Nephron progenitor cell (in vitro differentiated cells): ENCODE measurements around the gene CPLANE1.
"Not testable (repeated sequence)": the region's sequence is repeated elsewhere in the genome, so short reads cannot be mapped to it uniquely, and the experiment has no call there.

ENCODE experiments used
- DNase-seq: peaks from one replicate; pipeline ENCODE4 v3.0.0; 2021
- H3K27ac Mint-ChIP-seq: 2 replicates; pipeline ENCODE4 v1.8.0; 2021; ENCODE audit warnings: mild to moderate bottlenecking, moderate library complexity, mixed read lengths
- H3K27me3 Mint-ChIP-seq: 2 replicates; pipeline ENCODE4 v1.8.0; 2021; ENCODE audit warnings: mild to moderate bottlenecking, low read depth, mixed read lengths; ENCODE audit not compliant: poor library complexity
- H3K36me3 Mint-ChIP-seq: 2 replicates; pipeline ENCODE4 v1.8.0; 2021; ENCODE audit warnings: low read depth, mixed read lengths
- H3K4me1 Mint-ChIP-seq: 2 replicates; pipeline ENCODE4 v1.8.0; 2021; ENCODE audit warnings: mixed read lengths
- H3K4me3 Mint-ChIP-seq: 2 replicates; pipeline ENCODE4 v1.8.0; 2021; ENCODE audit warnings: mild to moderate bottlenecking, moderate library complexity, mixed read lengths
- H3K9me3 Mint-ChIP-seq: 2 replicates; pipeline ENCODE4 v1.8.0; 2021; ENCODE audit warnings: mild to moderate bottlenecking, moderate library complexity, mixed read lengths
- TF ChIP-seq, protein P1 (sequence below): fragments of 200-600 bp; sonication (generic); IDR thresholded peaks from 2 replicates; pipeline ENCODE4 v1.5.0; 2021; ENCODE audit warnings: antibody characterized with exemption

CPLANE1 gene

DNA sequence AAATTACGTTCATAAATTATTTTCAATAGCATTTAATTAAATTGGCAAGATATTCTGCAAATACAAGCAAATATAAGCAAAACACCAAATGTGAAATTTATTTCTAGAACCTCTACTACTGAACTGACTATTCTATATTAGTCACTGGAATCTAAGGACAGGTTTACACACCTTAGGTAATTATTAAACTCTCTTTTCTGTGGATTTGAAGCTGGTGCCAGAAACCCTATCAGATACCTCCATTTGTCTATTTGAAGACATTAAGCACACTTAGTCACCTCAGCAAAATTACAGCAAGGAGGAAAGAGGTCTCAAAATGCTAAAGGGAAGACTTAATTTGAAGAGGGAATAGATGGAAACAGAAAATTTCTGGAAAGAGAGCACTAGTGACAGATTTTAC is 83.4 kb downstream of the CPLANE1 start:
- Mint-ChIP-seq H3K9me3 (no peaks in the 10 kb centered on the region), H3K27me3 (no peaks in the 10 kb centered on the region), H3K27ac (no peak overlapping the region), H3K4me1 (no peaks in the 10 kb centered on the region), H3K36me3 (peaks cover 42% of the 10 kb centered on the region), H3K4me3 (no peak overlapping the region)
- DNase-seq, result no peak
- TF ChIP-seq, protein P1, sequence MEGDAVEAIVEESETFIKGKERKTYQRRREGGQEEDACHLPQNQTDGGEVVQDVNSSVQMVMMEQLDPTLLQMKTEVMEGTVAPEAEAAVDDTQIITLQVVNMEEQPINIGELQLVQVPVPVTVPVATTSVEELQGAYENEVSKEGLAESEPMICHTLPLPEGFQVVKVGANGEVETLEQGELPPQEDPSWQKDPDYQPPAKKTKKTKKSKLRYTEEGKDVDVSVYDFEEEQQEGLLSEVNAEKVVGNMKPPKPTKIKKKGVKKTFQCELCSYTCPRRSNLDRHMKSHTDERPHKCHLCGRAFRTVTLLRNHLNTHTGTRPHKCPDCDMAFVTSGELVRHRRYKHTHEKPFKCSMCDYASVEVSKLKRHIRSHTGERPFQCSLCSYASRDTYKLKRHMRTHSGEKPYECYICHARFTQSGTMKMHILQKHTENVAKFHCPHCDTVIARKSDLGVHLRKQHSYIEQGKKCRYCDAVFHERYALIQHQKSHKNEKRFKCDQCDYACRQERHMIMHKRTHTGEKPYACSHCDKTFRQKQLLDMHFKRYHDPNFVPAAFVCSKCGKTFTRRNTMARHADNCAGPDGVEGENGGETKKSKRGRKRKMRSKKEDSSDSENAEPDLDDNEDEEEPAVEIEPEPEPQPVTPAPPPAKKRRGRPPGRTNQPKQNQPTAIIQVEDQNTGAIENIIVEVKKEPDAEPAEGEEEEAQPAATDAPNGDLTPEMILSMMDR, result no peak

DNA sequence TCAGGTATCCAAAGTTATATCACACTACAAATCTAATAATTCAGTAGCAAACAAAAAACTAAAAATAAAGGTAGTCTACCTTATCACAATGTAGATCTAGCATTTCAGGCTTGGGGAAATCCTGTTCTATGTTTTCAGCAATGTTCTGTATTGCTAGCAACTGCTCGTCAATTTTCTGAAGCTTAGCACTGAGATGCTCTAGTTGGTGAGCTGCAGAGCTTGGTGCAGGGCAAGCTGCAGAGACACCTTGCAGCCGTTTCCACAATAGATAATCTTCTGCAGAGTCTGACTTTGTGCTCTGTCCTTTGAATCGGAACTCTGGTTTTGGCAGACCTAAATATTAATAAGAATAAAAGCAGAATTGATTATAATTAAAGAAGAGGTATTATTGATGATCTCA is 95.5 kb downstream of the CPLANE1 start:
- TF ChIP-seq, protein P1, result no peak
- Mint-ChIP-seq H3K4me3 (no peak overlapping the region), H3K36me3 (peaks cover 43% of the 10 kb centered on the region), H3K4me1 (no peaks in the 10 kb centered on the region), H3K9me3 (no peaks in the 10 kb centered on the region), H3K27ac (no peak overlapping the region), H3K27me3 (peaks cover 2% of the 10 kb centered on the region)
- no peak for DNase-seq

DNA sequence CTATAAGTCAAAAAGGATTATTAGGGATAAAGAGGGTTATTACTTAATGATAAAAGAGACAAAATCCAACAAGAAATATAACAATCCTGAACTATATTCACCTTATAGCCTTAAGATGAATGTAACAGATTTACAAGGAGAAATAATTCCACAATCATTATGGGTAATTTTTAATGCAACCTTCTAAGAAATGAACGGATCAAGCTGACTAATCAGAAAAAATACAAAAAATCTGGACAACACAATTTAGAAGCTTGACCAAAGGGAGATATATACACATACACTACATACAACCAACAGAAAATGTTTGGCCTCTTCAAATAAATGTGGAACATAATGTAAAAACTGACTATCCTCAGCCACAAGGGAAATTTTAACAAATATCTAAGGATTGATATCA is 102.3 kb downstream of the CPLANE1 start:
- TF ChIP-seq, protein P1, result no peak
- no peak for DNase-seq
- Mint-ChIP-seq H3K36me3 (peaks cover 73% of the 10 kb centered on the region), H3K27me3 (peaks cover 7% of the 10 kb centered on the region), H3K27ac (no peak overlapping the region), H3K4me3 (no peak overlapping the region), H3K9me3 (peaks cover 35% of the 10 kb centered on the region), H3K4me1 (no peaks in the 10 kb centered on the region)

DNA sequence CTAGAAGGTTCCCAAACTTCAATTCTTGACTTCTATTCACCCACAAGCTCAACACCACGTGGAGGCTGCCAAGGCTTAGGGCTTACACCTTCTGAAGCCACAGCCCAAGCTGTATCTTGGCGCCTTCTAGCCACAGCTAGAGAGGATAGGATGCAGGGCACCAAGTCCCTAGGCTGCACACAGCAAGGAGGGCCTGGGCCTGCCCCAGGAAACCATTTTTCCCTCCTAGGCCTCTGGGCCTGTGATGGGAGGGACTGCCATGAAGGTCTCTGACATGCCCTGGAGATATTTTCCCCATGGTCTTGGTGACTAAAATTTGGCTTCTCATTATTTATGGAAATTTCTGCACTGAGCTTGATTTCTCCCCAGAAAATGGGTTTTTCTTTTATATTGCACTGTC is 112.5 kb downstream of the CPLANE1 start:
- no peak overlapping the region for H3K4me3 Mint-ChIP-seq
- no peak for DNase-seq

DNA sequence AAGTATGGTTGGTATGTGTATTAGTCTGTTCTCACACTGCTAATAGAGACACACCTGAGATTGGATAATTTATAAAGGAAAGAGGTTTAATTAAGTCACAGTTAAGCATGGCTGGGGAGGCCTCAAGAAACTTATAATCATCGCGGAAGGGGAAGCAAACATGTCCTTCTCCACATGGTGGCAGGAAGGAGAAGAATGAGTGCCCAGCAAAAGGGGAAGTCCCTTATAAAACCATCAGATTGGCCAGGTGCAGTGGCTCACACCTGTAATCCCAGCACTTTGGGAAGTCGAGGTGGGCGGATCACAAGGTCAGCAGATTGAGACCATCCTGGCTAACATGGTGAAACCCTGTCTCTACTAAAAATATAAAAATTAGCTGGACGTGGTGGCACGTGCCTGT is 113.9 kb downstream of the CPLANE1 start:
- not testable (repeated sequence) for H3K27me3 Mint-ChIP-seq, H3K4me3 Mint-ChIP-seq, DNase-seq, H3K4me1 Mint-ChIP-seq, H3K27ac Mint-ChIP-seq
- peaks cover 47% of the 10 kb centered on the region for H3K9me3 Mint-ChIP-seq
- peaks cover 92% of the 10 kb centered on the region for H3K36me3 Mint-ChIP-seq

More for the DNA sequence above, 112.5 kb downstream of the CPLANE1 start:
- Mint-ChIP-seq H3K27me3 (no peaks in the 10 kb centered on the region), H3K9me3 (peaks cover 47% of the 10 kb centered on the region), H3K27ac (no peak overlapping the region), H3K4me1 (no peaks in the 10 kb centered on the region), H3K36me3 (peaks cover 91% of the 10 kb centered on the region)
- TF ChIP-seq, protein P1, result no peak

DNA sequence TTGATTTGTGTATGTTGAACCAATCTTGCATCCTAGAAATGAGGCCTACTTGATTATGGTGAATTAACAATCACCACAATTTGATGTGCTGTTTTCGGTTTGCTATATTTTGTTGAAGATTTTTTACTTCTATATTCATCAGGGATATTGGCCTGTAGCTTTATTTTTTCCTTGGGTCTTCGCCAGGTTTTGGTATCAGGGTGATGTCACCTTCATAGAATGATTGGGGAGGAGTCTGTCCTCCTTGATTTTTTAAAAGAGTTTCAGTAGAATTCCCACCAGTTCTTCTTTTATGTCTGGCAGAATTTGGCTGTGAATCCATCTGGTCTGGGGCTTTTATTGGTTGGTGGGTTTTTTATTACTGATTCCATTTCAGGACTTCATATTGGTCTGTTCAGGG is 115.2 kb downstream of the CPLANE1 start:
- H3K4me3 Mint-ChIP-seq, result no peak overlapping the region
- H3K9me3 Mint-ChIP-seq, result peaks cover 59% of the 10 kb centered on the region
- TF ChIP-seq, protein P1, result no peak
- no peaks in the 10 kb centered on the region for H3K4me1 Mint-ChIP-seq
- no peak for DNase-seq
- H3K36me3 Mint-ChIP-seq, result peaks cover 92% of the 10 kb centered on the region
- peaks cover 4% of the 10 kb centered on the region for H3K27me3 Mint-ChIP-seq
- no peak overlapping the region for H3K27ac Mint-ChIP-seq
